SH-SY5Y (cell line): ENCODE measurements around the gene MPLKIP.

ENCODE experiments used
- GATA2 ChIP-seq: IDR thresholded peaks from 2 replicates; pipeline ENCODE4 v1.6.1; 2011; ENCODE audit warnings: mild to moderate bottlenecking, low read depth, low read length
- GATA3 ChIP-seq: IDR thresholded peaks from 2 replicates; pipeline ENCODE4 v1.6.1; 2011; ENCODE audit warnings: low read depth, mild to moderate bottlenecking, low read length, moderate library complexity

DNA sequence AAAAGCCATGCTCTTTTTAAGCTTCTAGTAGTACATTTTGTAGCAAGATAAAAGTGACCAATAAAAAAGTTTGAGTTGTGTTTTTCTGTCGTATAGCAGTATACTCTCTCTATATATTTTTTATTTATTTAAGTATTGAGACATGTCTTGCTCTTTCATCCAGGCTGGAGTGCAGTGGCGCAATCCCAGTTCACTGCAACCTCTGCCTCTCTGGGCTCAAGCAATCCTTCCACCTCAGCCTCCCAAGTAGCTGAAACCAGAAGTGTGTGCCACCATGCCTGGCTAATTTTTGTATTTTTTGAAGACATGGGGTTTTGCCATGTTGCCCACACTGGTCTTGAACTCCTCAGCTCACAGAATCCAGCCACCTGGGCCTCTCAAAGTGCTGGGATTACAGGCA is 3.1 kb upstream of the MPLKIP start:
- TF ChIP-seq GATA2: no peak
- TF ChIP-seq GATA3: no peak
